Sciatic nerve (tissue), 2 donors: ENCODE data around the gene TPST2. TPM values are rescaled to one million over a fixed set of nuclear protein-coding genes. Genes with fewer than 3 reads are reported as not detected.
"Not testable (repeated sequence)": the region's sequence is repeated elsewhere in the genome, so short reads cannot be mapped to it uniquely, and the experiment has no call there.

ENCODE experiments used
- ATAC-seq: fragments of 200-7000 bp; cut with Tn5 transposase; one replicate; pipeline ENCODE4 v1.9.1; 2020; ENCODE audit warnings: mild to moderate bottlenecking, moderate library complexity
- DNase-seq: peaks from one replicate; pipeline ENCODE4 v3.0.0-alpha.2; 2020; ENCODE audit warnings: low spot score
- intact Hi-C: fragments of 100-400 bp; cut with DNase I; formaldehyde crosslinking; loops from one replicate; pipeline ENCODE4 v1.14.2; 2022
- total RNA-seq: library from RNA; stranded (reverse); fragmentation: NEBNext Ultra II Directional; extraction: Animal tissue kit (Norgen Biotek cat#: 25700); gene quantifications from one replicate; pipeline ENCODE4 v1.2.1, GENCODE V29; 2021
- donor health status: DM: no; HTN: no; CAD: no.
- donor health status: DM: no; HTN: no; CAD: no.

Gene TPST2
- total RNA-seq, 1 donor from 2014 or later: 26.6 TPM

DNA sequence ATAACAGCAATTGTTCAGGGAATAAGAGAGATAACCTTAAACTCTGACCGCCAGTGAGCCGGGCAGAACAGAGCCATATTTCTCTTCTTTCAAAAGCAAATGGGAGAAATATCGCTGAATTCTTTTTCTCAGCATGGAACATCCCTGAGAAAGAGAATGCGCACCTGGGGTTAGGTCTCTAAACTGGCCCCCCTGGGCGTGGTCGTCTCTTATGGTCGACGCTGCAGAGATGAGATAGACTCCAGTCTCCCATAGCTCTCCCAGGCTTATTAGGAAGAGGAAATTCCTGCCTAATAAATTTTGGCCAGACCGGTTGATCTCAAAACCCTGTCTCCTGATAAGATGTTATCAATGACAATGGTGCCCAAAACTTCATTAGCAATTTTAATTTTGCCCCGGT is 23.8 kb upstream of the TPST2 start:
- ATAC-seq, intact Hi-C loops, DNase-seq: not testable (repeated sequence)

DNA sequence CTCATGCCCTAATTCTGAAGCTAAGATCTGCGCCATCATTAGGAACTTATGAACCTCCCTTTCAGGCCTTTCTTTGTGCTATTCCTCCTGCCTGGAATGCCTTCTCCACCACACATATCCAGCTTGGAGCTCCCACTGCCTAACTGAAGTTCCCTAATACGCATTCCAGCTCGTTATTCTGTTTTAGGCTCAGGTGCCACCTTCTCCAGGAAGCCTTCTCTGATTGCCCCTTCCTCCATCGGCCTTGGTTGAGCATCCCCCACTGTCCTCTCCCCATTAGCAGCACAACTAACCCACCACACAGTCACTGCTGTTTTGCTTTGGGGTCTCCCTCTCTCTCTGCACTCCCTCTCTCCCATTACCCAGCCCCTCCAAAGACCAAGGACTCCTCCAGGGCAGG is 22.7 kb upstream of the TPST2 start:
- DNase-seq: no peak
- intact Hi-C loops: no loop called here
- no peak for ATAC-seq

DNA sequence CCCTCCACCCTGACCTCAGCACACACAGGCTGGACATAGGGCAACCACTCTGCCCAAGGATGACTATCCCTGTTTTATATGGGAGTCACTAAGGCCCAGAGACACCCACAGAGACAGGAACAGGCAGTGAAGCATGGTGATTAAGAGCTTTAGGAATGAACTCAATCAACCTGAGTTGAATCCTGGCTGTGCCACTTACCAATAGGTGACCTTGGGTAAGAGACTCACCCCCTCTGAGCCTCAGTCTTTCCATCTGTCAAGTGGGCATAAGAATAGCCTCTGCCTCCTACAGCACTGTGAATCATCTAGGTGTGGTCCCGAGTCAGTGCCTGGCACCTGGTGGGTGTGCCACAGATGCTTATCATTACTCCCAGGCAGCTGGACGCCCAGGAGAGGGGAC is 21.1 kb upstream of the TPST2 start:
- no peak for ATAC-seq
- no peak for DNase-seq
- intact Hi-C loops: no loop called here

DNA sequence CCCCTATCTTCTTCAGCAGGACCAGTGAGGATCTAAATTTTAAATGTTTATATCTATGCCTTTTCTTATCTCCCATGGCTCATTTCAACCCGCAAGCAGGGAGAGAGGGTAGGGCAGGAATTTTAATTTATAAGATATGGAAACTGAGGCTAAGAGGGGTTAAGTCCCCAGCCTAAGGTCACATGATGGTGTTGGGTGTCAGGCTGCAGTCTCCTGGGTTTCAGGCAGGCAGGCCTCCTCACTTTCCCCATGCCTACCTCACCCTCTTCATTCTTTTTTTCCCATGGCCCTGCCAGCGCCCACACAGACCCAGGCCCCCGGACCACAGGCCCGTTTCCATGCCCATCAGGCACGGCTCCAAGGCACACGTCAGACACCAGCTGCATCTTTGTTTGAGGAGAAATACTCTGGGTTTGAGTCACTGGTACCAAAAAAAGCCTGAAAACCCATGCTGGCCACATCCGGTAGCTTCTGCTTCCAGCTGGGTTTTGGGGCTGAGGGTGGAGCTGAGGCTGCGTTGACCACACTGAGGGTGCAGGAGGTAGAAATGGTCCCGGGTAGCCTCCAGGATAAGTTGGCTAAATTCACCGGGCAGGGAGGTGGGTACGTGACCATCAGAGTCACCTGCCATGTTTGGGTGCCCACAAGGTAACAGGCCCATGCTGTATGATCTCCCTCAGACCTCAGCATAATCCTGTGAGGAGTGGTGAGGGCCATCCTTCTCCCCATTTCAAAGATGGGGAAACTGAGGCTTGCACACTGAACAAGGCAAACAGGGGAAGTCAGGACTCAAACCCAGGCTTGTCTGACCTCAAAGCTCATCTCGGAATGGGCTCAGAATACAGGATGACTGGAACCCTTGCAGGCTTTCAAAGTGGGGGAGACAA is 20.4 kb upstream of the TPST2 start:
- intact Hi-C loops: no loop called here
- no peak for DNase-seq
- peak; percentile 74 for ATAC-seq

DNA sequence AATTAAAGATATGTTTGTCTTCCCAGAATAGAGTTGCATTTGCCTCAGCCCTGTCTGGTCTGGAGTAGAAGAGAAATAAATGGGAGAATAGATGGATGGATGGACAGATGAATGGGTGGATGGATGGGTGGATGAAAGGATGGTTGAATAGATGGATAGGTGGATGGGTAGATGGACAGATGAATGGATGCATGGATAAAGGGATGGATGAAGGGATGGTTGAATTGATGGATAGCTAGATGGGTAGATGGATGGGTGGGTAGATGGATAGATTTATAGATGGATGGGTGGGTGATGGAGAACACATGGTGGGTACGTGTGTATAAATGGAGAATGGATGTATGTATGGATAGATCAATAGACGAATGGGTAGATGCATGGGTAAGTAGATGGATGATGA is 19.4 kb upstream of the TPST2 start:
- ATAC-seq: no peak
- intact Hi-C loops: no loop called here

DNA sequence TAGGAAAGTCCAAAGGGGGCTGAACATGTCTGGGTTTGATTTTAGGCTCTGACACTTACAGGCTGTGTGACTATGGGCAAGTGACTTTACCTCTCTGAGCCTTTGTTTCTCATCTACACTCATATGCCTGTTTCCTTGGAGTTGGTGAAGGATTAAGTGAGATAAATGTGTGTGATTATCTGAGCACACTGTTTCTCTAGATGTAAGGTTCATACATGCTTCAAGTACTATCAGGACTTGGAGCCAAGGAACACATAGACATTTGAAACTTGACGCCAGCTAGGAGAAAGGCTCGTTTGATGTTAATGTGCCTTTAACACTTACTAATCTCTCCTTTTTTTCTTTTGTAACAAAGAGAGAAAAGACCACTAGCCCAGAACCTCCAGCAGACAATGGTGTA is 18.2 kb upstream of the TPST2 start:
- DNase-seq (no peak), ATAC-seq (no peak)
- intact Hi-C loops: no loop called here

More for the DNA sequence above, 19.4 kb upstream of the TPST2 start:
- no peak for DNase-seq

DNA sequence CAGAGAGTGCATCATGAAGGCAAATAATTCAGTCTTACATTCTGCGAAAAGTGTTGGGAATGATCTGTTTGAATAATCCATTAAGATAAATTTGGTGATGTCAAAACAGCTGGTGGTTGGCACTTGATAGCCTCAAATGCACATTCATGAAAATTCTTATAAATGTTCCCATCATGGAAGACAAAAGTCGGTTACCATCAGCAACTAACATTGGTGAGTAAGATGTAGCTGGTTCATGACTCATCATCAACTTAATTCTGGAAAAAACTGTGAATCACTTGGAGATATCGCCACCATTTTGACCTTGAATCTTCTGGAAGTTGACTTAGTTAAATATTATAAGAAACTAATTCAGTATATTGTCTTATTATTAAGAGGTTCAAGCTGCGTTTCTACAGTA is 16.7 kb upstream of the TPST2 start:
- ATAC-seq (no peak), DNase-seq (no peak)
- intact Hi-C loops: no loop called here

DNA sequence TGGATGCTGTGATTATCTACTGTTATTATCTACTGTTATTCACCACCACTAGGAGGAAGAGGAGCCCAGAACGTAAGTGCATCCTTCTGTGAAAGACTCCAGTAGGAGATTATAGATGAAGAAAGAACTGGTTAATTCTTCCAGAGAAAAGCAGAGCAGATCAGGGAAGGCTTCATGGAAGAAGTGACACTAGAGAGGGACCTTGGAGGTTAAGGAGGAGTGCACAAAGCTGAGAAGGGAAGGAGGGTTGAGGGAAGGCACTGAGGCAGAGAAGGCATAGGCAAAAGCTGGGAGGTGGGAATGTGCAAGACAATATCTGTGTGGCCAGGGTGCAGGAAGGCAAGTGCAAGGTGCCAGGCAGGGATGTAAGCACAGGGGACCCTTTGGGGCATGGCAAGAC is 14.4 kb upstream of the TPST2 start:
- ATAC-seq (no peak), DNase-seq (no peak)
- intact Hi-C loops: no loop called here

DNA sequence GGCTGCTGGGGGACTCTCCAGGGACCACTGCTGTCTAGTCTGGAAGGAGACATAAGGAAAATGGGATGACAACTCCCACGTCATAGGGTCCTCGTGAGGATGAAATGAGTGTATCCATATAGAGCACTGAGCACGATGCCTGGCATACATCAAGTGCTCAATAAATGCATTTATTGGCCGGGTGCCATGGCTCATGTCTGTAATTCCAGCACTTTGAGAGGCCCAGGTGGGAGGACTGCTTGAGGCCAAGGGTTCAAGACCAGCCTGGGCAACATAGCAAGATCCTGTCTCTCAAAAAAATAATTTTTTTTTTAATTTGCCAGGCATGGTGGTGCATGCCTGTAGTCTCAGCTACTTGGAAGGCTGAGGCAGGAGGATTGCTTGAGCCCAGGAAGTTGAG is 12.2 kb upstream of the TPST2 start:
- ATAC-seq (no peak), DNase-seq (no peak)
- intact Hi-C loops: no loop called here

DNA sequence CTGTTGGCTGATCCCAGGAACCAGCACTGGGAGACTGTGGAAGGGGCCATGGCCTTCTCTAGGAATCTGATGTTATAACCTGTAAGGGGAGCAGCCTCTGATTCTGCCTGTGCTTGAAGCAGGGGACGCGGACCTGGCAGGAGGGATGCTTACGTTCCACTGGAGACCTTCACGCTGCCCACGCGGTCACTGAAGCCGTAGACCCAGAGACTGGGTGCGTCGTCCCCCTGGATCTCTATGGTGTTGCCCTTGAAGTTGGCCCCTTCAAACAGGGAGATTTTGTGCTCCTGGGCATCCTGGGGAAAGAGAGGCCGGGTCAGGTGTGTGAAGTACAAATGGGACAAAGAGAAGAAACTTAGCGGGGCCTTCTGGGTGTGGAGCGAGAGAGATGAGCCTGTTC is 11.8 kb upstream of the TPST2 start:
- DNase-seq: no peak
- intact Hi-C loops: no loop called here
- no peak for ATAC-seq

DNA sequence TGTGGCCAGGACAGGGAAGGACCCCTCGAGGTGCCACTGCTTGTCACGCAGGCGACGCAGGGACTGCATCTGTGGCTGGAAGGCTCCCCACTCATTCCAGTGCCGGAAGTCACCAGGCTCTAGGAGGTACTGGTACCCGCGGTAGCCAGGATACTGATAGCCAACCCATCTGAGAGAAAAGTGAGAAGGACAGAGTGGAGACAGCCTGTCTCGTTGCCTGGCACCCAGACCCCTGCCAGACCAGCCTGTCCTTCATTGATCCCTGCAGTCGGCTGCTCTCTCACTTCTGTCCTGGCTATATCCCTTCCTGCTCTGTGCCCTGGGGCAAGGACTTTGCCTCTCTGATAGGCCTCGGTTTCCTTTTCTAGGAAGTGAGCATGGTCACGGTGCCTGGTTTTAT is 9.6 kb upstream of the TPST2 start:
- ATAC-seq: no peak
- intact Hi-C loops: no loop called here
- DNase-seq: no peak

DNA sequence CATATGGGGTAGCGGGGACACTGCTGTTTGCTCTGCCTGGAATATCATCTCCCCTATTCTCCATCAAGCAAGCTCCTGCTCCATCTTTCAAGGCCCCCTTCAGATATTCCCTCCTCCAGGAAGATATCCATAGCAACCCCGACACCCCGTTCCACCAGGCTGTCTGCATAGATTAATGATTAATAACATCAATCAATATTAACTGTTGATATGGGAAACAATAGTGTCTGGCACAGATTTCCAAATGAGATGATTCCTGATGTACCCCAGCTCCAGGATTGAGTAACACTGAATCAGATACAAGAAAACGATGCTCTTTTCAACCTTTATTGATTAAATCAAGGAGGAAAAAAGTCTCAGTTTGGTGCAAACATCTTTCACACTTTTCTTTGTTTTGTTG is 7.5 kb upstream of the TPST2 start:
- intact Hi-C loops: no loop called here
- ATAC-seq (no peak), DNase-seq (no peak)

DNA sequence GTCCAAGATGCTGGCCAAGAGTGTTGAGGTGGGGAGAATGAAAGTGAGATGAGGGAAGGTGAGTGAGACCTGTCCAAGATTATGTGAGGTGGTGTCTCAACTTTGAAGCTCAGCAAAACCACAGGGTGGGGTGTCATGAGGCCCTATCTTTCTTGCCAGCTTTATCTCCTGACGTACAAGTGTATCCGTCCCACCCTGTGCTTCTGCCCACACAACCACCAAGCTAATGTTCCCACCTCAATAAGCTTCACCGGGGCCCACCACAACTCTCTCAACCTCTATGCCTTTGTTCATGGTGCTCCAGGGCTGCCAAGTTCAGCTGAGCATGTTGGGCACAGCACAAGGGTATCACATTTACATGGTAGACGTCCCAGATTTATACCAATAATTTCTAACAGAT is 7.1 kb upstream of the TPST2 start:
- intact Hi-C loops: no loop called here
- DNase-seq (no peak), ATAC-seq (no peak)

DNA sequence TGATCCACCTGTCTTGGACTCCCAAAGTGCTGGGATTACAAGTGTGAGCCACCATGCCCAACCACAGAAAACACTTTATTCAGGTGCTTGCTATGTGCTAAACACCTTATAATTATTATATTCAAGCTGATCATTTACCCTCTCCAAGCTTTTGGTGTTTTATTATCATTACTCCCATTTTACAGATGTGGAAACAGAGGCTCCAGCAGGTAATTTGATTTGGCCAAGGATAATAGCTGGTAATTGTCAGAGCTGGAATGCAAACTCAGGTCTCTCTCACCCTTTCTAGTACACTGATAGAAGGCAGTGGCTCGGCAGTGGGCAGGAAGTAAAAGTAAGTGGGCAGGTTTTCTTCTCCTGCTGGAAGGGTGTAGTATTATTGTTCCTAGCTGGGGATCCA is 3.8 kb upstream of the TPST2 start:
- no peak for DNase-seq
- intact Hi-C loops: no loop called here

DNA sequence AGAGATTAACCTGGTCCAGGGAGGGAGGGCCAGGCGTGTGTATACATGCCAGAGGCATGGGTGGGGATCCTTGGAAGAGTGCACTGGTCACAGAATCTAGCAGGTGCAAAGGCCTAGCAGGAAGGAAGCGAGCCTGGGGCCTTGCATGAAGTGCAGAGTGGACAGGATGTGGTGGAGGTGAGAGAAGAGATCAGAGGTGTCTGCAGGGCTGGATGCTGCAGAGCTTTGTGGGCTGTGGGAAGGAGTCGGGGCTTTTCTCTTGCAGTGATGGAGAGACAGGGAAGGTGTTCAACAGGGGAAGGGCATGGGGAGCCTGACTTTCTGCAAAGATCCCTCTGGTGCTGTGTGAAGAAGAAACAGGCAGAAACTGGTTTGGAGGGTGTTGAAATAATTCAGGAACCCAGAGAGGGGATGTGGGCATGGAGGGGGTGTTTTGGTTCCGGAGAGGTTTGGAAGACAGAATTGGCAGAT is 2.5 kb upstream of the TPST2 start:
- ATAC-seq (no peak), DNase-seq (no peak)
- intact Hi-C loops: no loop called here

More for the DNA sequence above, 3.8 kb upstream of the TPST2 start:
- ATAC-seq: no peak

DNA sequence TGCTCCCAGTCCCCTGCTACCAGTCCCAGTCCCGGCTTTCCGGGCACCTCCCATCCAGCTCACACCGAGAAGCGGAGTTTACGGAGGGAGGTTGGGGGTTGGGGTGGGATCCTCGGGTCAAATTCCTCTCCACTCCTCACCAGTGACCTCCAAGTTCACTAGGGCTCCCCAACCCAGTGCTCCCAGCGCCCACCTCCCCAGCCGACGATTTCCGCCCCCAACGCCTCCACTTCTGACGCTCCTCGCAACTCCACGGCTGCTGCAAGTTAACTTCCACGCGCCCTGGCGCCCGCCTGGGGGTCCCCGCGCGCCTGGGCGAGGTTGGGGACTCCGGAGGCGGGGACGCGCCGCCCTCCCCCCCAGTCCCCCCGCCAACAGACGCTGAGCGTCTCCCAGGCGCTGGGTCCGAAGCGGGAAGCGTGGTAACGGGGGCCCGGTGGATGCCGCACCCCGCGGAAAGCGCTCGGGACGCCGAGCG is 526 bp downstream of the TPST2 start:
- intact Hi-C loops: no loop called here
- ATAC-seq (no peak), DNase-seq (peak; percentile 70)

DNA sequence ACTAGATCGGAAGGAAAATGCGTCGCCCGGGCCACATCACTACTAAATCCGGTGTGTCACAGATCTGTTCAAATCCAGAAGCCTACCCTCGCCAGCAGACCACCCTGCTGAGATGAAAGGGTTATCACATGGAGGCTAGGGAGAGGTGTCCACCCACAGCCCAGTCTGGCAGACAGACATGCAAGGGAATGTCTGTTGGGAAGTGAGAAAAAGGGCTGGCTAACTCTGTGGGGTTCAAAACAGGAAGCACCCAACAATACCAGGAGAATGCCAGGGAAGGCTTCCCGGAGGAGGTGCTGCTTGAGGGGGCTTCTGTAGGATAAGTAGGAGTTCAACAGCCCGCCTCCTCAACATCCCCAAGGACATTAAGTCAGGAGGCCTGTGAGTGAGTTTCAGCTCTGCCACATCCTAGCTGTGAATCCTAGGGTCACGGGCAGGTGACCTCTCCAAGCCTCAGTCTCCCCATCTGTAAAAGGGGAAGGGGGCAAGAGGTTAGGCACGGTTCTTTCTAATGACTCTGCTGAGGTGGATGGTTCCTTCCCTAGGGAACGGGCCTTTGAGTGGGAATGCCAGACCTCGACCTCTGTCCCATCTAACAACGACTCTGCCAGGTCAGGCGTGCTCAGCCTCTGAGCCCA is 1.1 kb downstream of the TPST2 start:
- DNase-seq (no peak), ATAC-seq (peak; percentile 11)
- intact Hi-C loops: no loop called here

DNA sequence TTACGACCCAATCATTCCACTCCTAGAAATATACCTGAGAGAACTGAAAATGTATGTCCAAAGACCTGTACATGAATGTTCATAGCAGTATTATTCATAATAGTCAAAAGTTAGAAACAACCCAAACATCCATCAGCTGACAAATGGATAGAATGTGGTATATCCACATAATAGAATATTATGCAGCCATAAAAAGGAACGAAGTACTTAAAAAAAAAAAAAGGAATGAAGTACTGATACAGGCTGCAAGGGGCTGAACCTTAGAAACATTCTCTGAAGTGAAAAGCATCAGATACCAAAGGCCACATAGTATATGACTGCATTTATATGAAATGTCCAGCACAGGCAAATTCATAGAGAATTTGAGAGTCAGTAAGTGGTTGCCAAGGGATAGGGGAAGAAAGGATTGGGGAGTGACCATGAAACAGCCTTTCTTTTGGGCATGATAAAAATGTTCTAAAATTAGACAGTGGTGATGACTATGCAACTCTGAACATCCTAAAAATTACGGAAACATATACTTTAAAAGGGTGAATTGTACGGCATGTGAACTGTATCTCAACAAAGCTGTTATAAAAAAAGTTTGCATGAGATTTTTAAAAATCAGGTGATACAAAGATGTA is 1.8 kb downstream of the TPST2 start:
- DNase-seq: no peak
- intact Hi-C loops: no loop called here
- ATAC-seq: no peak

DNA sequence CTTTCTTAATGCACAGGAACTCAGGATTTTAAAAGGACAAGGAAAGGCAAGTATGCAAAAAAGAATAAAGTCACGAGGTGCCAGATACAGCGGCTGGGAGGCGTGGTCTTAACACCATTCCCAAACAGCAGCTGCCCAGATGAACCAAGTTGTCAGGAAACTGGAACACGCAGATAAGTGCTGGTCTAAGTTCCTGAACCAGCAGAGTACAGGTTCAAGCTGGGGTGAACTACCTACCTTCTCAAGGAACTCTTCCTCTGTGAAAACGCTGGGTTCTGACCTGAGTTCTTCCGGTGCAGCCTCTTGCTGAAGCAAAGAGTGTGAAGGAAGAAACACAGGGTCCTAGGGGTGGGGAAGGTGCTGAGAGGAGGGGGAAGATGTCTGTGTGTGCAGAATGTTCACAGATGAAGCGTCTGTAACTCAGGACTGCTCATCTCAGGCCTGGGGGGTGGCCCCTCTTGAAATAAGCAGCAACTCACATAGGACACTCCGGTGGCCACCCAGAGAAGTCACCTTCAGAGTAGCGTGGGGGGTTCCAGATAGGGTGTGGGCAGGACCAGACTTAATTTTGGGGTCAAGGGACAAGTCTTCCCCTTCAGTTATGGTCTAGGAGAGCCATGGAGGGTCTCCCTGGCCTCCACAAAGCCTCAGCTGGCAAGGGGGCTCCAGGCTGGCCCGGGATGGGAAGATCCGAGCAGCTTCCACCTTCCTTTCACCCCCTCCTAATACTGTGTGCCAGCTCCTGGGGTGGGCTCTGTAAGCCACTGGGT is 3.2 kb downstream of the TPST2 start:
- ATAC-seq: no peak
- intact Hi-C loops: no loop called here
- no peak for DNase-seq
